Measurements from ENCODE around the gene CACNB2. TPM values are rescaled to one million over a fixed set of nuclear protein-coding genes. Genes with fewer than 3 reads are reported as not detected.

Gene CACNB2
- total RNA-seq, 2 donors from 2014 or later: 12.5 to 12.7 TPM

- ATAC-seq: no peak
- Histone ChIP-seq H3K36me3 (replicated peaks in 1 of 2; ENCODE audit: insufficient read depth in 1 of 2, low read depth in 2 of 2) (no peaks in the 10 kb centered on the region), H3K27me3 (no peaks in the 10 kb centered on the region), H3K9me3 (no peaks in the 10 kb centered on the region), H3K4me3 (no peak overlapping the region), H3K27ac (no peak overlapping the region), H3K4me1 (peaks cover 6% of the 10 kb centered on the region)
- 77 to 92% methylated on average over 4 of the region's 4 CpGs for WGBS, 2 donors
- no peak for TF ChIP-seq CTCF (IDR thresholded peaks at IDR 0.05)
- no peak for TF ChIP-seq POLR2A (IDR thresholded peaks at IDR 0.05)
- no peak for DNase-seq
- intact Hi-C loops (cut with DNase I): no loop called here
Observed at GRCh38 chr10:18235477-18235876, 95.3 kb downstream of the CACNB2 start.

- Histone ChIP-seq H3K9me3 (no peaks in the 10 kb centered on the region), H3K27me3 (no peaks in the 10 kb centered on the region), H3K27ac (no peak overlapping the region), H3K4me3 (no peak overlapping the region), H3K36me3 (replicated peaks in 1 of 2; ENCODE audit: insufficient read depth in 1 of 2, low read depth in 2 of 2) (no peaks in the 10 kb centered on the region), H3K4me1 (peaks cover 6% of the 10 kb centered on the region)
- peak in 1 of 4 donors; percentile 21 for DNase-seq
- no peak for ATAC-seq
- 70 to 75% methylated on average over 3 of the region's 3 CpGs for WGBS, 2 donors
- TF ChIP-seq CTCF (IDR thresholded peaks at IDR 0.05): no peak
- TF ChIP-seq POLR2A (IDR thresholded peaks at IDR 0.05): no peak
- intact Hi-C loops (cut with DNase I): no loop called here
Observed at GRCh38 chr10:18236756-18237155, 96.5 kb downstream of the CACNB2 start.

GRCh38 chr10:18238870-18239485 lies 98.8 kb downstream of the CACNB2 start:
- intact Hi-C loops (cut with DNase I): no loop called here
- ATAC-seq: no peak
- 43 to 55% methylated on average over 8 of the region's 8 CpGs for WGBS, 2 donors
- Histone ChIP-seq H3K27ac (no peak overlapping the region), H3K4me1 (peaks cover under 1% of the 10 kb centered on the region), H3K9me3 (no peaks in the 10 kb centered on the region), H3K4me3 (no peak overlapping the region), H3K27me3 (no peaks in the 10 kb centered on the region), H3K36me3 (replicated peaks in 1 of 2; ENCODE audit: insufficient read depth in 1 of 2, low read depth in 2 of 2) (no peaks in the 10 kb centered on the region)
- peak in 2 of 4 donors; percentile 18 to 37 for DNase-seq
- TF ChIP-seq CTCF (IDR thresholded peaks at IDR 0.05) (peak; percentile 51 to 81 (median 64)), POLR2A (IDR thresholded peaks at IDR 0.05) (no peak)

GRCh38 chr10:18240185-18240882 lies 100.1 kb downstream of the CACNB2 start:
- H3K4me3 ChIP-seq: no peak overlapping the region
- intact Hi-C loops (cut with DNase I): no loop called here
- H3K9me3 ChIP-seq: no peaks in the 10 kb centered on the region
- no peak for ATAC-seq
- no peak for DNase-seq
- WGBS, 2 donors: 78 to 84% methylated on average over 12 of the region's 12 CpGs
- no peaks in the 10 kb centered on the region for H3K4me1 ChIP-seq
- H3K27me3 ChIP-seq: no peaks in the 10 kb centered on the region
- no peak overlapping the region for H3K27ac ChIP-seq
- TF ChIP-seq POLR2A (IDR thresholded peaks at IDR 0.05) (no peak), CTCF (IDR thresholded peaks at IDR 0.05) (no peak)
- H3K36me3 ChIP-seq (replicated peaks in 1 of 2; ENCODE audit: insufficient read depth in 1 of 2, low read depth in 2 of 2): no peaks in the 10 kb centered on the region
